Ishikawa (cell line): ENCODE measurements around the gene ATF7.

ENCODE experiments used
- CEBPB ChIP-seq: IDR thresholded peaks from 2 replicates; pipeline ENCODE4 v1.6.1; 2012
- CREB1 ChIP-seq: IDR thresholded peaks from 2 replicates; pipeline ENCODE4 v1.6.1; 2012; ENCODE audit warnings: low read depth
- EGR1 ChIP-seq: IDR thresholded peaks from 2 replicates; pipeline ENCODE4 v1.6.1; 2012
- EP300 ChIP-seq: IDR thresholded peaks from 2 replicates; pipeline ENCODE4 v1.6.1; 2012; ENCODE audit warnings: borderline replicate concordance
- FOXM1 ChIP-seq: IDR thresholded peaks from 2 replicates; pipeline ENCODE4 v1.6.1; 2012; ENCODE audit warnings: low read depth, borderline replicate concordance
- MAX ChIP-seq: IDR thresholded peaks from 2 replicates; pipeline ENCODE4 v1.6.1; 2012
- NFIC ChIP-seq: IDR thresholded peaks from 2 replicates; pipeline ENCODE4 v1.6.1; 2012
- RAD21 ChIP-seq: IDR thresholded peaks from 2 replicates; pipeline ENCODE4 v1.6.1; 2012; ENCODE audit warnings: low read depth
- REST ChIP-seq: IDR thresholded peaks from 2 replicates; pipeline ENCODE4 v1.6.1; 2012; ENCODE audit warnings: low read depth, mild to moderate bottlenecking
- TAF1 ChIP-seq: IDR thresholded peaks from 2 replicates; pipeline ENCODE4 v1.6.1; 2012; ENCODE audit warnings: low read depth, mild to moderate bottlenecking
- TCF12 ChIP-seq: IDR thresholded peaks from 2 replicates; pipeline ENCODE4 v1.6.1; 2012; ENCODE audit warnings: low read depth
- TEAD4 ChIP-seq: IDR thresholded peaks from 2 replicates; pipeline ENCODE4 v1.6.1; 2012
- USF1 ChIP-seq: IDR thresholded peaks from 2 replicates; pipeline ENCODE4 v1.6.1; 2012
- YY1 ChIP-seq: IDR thresholded peaks from 2 replicates; pipeline ENCODE4 v1.6.1; 2012; ENCODE audit warnings: low read depth
- ZBTB7A ChIP-seq: IDR thresholded peaks from 2 replicates; pipeline ENCODE4 v1.6.1; 2012; ENCODE audit warnings: low read depth

The ATF7 gene

GRCh38 chr12:53518381-53518780, 107.8 kb downstream of the ATF7 start:
- TF ChIP-seq ZBTB7A, result no peak

GRCh38 chr12:53516758-53517455, 109.3 kb downstream of the ATF7 start:
- no peak for TF ChIP-seq EP300
- no peak for TF ChIP-seq EGR1
- TF ChIP-seq NFIC, result no peak
- no peak for TF ChIP-seq CREB1
- TF ChIP-seq YY1, result no peak
- TF ChIP-seq REST, result no peak
- no peak for TF ChIP-seq USF1
- TF ChIP-seq TEAD4, result no peak
- no peak for TF ChIP-seq TAF1
- no peak for TF ChIP-seq MAX
- no peak for TF ChIP-seq ZBTB7A
- TF ChIP-seq TCF12, result no peak
- TF ChIP-seq FOXM1, result no peak
- TF ChIP-seq RAD21, result no peak
- no peak for TF ChIP-seq CEBPB

- TF ChIP-seq TCF12 (no peak), RAD21 (no peak), EP300 (no peak), TEAD4 (no peak), CREB1 (no peak), MAX (no peak), NFIC (no peak), EGR1 (no peak), REST (no peak)
These were observed 110.9 kb downstream of the ATF7 start for GRCh38 chr12:53515291-53515680.

- TF ChIP-seq TAF1, result no peak
- TF ChIP-seq CREB1, result no peak
- no peak for TF ChIP-seq ZBTB7A
- TF ChIP-seq FOXM1, result no peak
- TF ChIP-seq EGR1, result no peak
- TF ChIP-seq RAD21, result no peak
- TF ChIP-seq REST, result no peak
- TF ChIP-seq EP300, result no peak
- no peak for TF ChIP-seq USF1
- TF ChIP-seq MAX, result no peak
- no peak for TF ChIP-seq NFIC
- TF ChIP-seq TEAD4, result no peak
- no peak for TF ChIP-seq YY1
- no peak for TF ChIP-seq CEBPB
These were observed 111.4 kb downstream of the ATF7 start for GRCh38 chr12:53514628-53515290.
